Suprapubic skin (tissue), 4 donors: ENCODE results near the gene DAB2.

ENCODE experiments used
- POLR2A ChIP-seq, 2 donors: fragments of 450-650 bp; IDR thresholded peaks; one replicate each; pipeline ENCODE4 v1.6.1; 2017; ENCODE audit warnings: antibody characterized with exemption in 2 of 2, mild to moderate bottlenecking in 2 of 2, moderate library complexity in 2 of 2
- POLR2AphosphoS5 ChIP-seq, 3 donors: sonication (generic); formaldehyde crosslinking; IDR thresholded peaks; one replicate each; pipeline ENCODE4 v1.6.1; 2017; ENCODE audit warnings: antibody characterized with exemption in 3 of 3
- TF ChIP-seq, protein P1 (sequence below), 2 donors: fragments of 200-600 bp in 1 of 2; fragments of 450-650 bp in 1 of 2; sonication (generic) in 1 of 2; IDR thresholded peaks; one replicate each; pipeline ENCODE4 v1.5.1; 2016 to 2019; ENCODE audit warnings: antibody characterized with exemption in 2 of 2, mild to moderate bottlenecking in 1 of 2, moderate library complexity in 1 of 2

DNA sequence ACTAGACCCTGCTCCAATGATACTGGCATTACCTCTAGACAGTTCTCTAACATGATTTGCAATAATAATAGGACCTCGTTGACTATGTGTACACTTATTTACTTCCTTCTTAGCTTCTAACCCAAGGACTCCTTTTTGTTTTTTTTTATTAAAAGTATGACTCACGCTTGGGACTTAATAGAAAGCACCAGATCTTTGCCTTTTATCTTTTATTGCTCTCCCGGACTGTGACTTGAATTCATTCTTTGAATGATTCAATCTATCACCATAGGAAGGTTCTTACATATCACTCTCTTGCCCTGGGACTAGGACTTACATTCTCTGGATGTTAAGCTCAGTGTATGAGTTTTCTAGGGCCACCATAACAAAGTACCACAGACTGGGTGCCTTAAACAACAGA is 69.5 kb downstream of the DAB2 start:
- TF ChIP-seq POLR2AphosphoS5 (IDR thresholded peaks at IDR 0.05) (no peak), POLR2A (IDR thresholded peaks at IDR 0.05) (no peak)
- TF ChIP-seq, protein P1, sequence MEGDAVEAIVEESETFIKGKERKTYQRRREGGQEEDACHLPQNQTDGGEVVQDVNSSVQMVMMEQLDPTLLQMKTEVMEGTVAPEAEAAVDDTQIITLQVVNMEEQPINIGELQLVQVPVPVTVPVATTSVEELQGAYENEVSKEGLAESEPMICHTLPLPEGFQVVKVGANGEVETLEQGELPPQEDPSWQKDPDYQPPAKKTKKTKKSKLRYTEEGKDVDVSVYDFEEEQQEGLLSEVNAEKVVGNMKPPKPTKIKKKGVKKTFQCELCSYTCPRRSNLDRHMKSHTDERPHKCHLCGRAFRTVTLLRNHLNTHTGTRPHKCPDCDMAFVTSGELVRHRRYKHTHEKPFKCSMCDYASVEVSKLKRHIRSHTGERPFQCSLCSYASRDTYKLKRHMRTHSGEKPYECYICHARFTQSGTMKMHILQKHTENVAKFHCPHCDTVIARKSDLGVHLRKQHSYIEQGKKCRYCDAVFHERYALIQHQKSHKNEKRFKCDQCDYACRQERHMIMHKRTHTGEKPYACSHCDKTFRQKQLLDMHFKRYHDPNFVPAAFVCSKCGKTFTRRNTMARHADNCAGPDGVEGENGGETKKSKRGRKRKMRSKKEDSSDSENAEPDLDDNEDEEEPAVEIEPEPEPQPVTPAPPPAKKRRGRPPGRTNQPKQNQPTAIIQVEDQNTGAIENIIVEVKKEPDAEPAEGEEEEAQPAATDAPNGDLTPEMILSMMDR (IDR thresholded peaks at IDR 0.05): no peak
